Lower leg skin (tissue), 3 donors: ENCODE data around the gene HBB.

ENCODE experiments used
- CTCF ChIP-seq, 3 donors: fragments of 450-650 bp; IDR thresholded peaks; one replicate each; pipeline ENCODE4 v1.5.1; 2016; ENCODE audit warnings: antibody characterized with exemption in 3 of 3, mild to moderate bottlenecking in 3 of 3, moderate library complexity in 2 of 3
- POLR2A ChIP-seq, 2 donors: fragments of 450-650 bp; IDR thresholded peaks; one replicate each; pipeline ENCODE4 v1.6.1; 2016 to 2017; ENCODE audit warnings: antibody characterized with exemption in 2 of 2, mild to moderate bottlenecking in 1 of 2, moderate library complexity in 1 of 2

- TF ChIP-seq CTCF (IDR thresholded peaks at IDR 0.05) (no peak), POLR2A (IDR thresholded peaks at IDR 0.05) (no peak)
These were observed 39.7 kb upstream of the HBB start for GRCh38 chr11:5266609-5267008.
